DOHH2 (cell line): Measurements from ENCODE around the gene DRD5.

Source experiments
- CTCF ChIP-seq: fragments of 200-600 bp; sonication (generic); IDR thresholded peaks from one replicate; pipeline ENCODE4 v1.5.1; 2014; ENCODE audit warnings: antibody characterized with exemption, mild to moderate bottlenecking, low read depth, low read length; ENCODE audit not compliant: poor library complexity, severe bottlenecking
- EZH2phosphoT487 ChIP-seq: fragments of 200-600 bp; sonication (generic); IDR thresholded peaks from 2 replicates; pipeline ENCODE4 v1.6.1; 2017; ENCODE audit warnings: borderline replicate concordance, mild to moderate bottlenecking, antibody characterized with exemption, low read length, moderate library complexity, mixed read lengths

DNA sequence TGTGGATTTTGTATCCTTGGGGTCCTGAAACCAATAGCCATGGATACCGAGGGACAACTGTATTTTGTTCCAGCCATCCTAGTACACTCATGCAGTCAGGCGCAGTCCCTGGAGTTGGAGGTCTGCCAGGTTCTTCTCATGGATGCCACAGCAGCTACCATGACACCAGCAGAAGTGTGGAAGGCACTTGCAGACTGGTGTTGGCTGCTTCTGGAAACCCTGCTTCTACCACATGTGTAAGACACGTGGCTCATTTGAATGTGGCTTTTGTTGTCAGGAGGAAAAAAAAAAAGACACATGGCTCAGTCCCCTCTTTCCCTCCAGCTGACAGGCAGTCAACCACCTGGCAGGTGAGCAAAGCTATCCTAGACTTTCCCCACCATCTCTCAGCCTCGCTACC, 19.4 kb downstream of the DRD5 start:
- TF ChIP-seq CTCF: no peak
- no peak for TF ChIP-seq EZH2phosphoT487
